GM15510 (cell line): ENCODE measurements around the gene EYS.

Experiments used
- POLR2A ChIP-seq: IDR thresholded peaks from 3 replicates; pipeline ENCODE4 v1.6.1; 2011; ENCODE audit warnings: borderline replicate concordance; ENCODE audit not compliant: insufficient read length; ENCODE audit errors: extremely low read depth

Gene EYS

GRCh38 chr6:64046746-64047208 is 1660.2 kb downstream of the EYS start:
- TF ChIP-seq POLR2A = no peak

DNA sequence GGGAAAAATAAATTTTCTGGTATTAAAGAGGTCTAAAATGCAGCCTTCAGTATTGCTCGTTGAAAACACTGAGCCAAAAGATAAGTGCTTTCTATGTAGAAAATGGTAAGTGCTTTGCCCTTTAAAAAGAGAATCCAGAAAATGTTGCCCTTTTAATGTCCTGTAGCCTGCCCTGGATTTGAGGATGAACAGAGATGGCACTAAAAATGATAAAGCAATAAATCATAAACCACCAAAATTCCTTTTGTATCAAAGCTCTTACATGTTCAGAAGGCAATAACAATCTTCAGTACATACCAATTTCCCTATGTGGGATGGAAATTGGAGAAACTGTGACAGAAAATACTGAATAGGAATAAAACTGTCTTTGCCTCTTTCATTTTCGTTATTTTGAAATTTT is 1665.7 kb downstream of the EYS start:
- no peak for TF ChIP-seq POLR2A

DNA sequence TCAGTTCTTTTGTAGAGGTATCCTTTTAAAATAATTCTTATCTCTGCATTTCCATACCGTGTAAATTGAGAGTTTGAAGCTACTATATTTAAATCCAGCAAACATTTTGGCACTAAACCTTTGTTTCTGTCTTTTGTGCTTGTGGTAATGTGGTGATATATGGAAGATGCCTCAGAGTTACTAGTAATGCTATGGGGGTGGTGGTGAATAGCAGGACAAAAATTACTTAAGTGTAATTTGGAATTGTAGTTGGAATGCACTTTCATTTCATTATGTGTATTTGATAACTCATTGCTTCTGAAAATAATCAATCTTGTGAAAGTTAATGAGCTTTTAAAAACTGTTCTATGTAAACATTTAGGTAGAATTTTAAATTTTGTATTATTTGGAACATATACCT is 1666.9 kb downstream of the EYS start:
- no peak for TF ChIP-seq POLR2A

- TF ChIP-seq POLR2A = no peak
Observed at GRCh38 chr6:64037427-64037826, 1669.6 kb downstream of the EYS start.

- no peak for TF ChIP-seq POLR2A
Observed at GRCh38 chr6:64034910-64035655, 1671.9 kb downstream of the EYS start.

- TF ChIP-seq POLR2A = no peak
Observed at GRCh38 chr6:64034291-64034690, 1672.7 kb downstream of the EYS start.

GRCh38 chr6:64023693-64024092 is 1683.3 kb downstream of the EYS start:
- TF ChIP-seq POLR2A = no peak

DNA sequence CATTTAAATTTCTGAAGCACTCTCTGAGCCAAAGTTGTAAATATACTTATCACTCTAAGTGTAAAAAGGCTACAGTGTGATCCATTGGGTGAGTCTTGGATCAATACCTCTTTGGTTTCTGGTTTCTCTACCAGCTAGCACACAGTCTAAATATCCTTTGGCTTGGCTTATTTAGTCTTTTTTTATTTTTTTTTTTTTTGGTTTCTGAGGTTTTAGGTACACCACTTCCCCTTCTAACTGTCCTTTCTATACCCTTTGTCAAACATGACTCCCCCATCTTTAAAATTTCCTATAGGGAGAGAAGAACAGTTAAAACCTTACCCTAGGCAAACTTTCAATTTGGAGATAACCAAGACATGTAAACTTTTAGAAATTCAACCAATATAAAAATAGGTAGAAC is 1692.4 kb downstream of the EYS start:
- TF ChIP-seq POLR2A = no peak

DNA sequence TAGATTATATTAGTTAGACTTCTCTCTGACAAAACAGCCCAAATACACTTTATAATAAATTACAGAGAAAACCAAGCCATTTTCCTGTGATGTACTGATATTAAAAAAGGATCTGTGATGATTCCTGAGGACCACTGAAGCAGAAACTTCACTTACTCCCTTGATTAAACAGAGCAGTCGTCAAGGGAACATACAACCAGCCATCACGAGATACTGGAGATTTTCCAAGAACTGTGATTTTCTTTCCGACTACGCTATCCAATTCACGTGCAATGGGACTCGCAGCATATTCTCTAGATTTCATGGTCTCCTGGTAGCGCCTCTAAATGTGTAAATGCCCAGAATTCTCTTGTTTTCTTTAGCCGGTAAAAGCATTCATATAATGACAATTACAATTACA is 1694.0 kb downstream of the EYS start:
- no peak for TF ChIP-seq POLR2A

- no peak for TF ChIP-seq POLR2A
Observed at GRCh38 chr6:64012351-64013001, 1694.5 kb downstream of the EYS start.

DNA sequence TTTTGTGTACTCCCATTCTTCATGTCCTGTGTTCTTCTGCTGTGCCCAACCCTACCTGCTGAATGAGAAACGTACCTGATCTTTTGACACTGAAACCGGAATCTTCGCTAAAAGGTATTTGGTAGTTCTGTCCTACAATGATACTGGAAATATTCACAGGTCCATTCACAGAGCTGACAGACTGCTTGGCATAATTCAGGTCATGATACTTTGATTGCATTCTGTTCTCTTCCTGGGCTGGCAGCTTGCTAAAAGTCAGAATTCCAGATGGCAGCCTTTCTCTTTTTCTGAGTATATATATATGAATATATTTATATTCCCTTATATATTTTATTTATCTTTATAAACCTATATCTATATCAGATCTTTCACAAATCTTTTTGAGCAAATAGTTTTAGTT is 1696.4 kb downstream of the EYS start:
- no peak for TF ChIP-seq POLR2A

- TF ChIP-seq POLR2A = no peak
Observed at GRCh38 chr6:64010010-64010409, 1697.0 kb downstream of the EYS start.

DNA sequence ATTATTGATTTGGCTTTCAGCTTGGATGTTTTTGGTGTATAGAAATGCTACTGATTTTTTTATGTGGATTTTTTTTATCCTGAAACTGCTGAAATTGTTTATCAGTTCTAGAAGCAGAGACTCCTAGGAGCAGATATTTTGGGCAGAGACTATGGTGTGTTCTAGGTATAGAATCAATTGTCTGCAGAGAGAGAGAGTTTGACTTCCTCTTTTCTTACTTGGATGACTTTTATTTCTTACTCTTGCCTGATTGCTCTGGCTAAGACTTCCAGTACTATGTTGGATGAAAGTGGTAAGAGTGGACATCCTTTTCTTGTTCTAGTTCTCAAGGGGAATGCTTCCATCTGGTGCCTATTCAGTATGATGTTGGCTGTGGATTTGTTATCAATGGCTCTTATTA is 1700.8 kb downstream of the EYS start:
- no peak for TF ChIP-seq POLR2A

- no peak for TF ChIP-seq POLR2A
Observed at GRCh38 chr6:64000818-64001491, 1706.1 kb downstream of the EYS start.

GRCh38 chr6:63999613-64000012 is 1707.4 kb downstream of the EYS start:
- no peak for TF ChIP-seq POLR2A

- no peak for TF ChIP-seq POLR2A
Observed at GRCh38 chr6:63998991-63999390, 1708.0 kb downstream of the EYS start.
